GM23338 (cell line): ENCODE results near the gene BTBD1.
"Not testable (repeated sequence)": the region's sequence is repeated elsewhere in the genome, so short reads cannot be mapped to it uniquely, and the experiment has no call there.

Experiments
- CREB1 ChIP-seq: fragments of 250-450 bp; sonication (Bioruptor Pico); IDR thresholded peaks from 2 replicates; pipeline ENCODE4 v1.5.0; 2020; ENCODE audit warnings: low read depth, mild to moderate bottlenecking, moderate library complexity
- EZH2 ChIP-seq: fragments of 200-600 bp; sonication (generic); IDR thresholded peaks from one replicate; pipeline ENCODE4 v1.8.0; 2017; ENCODE audit warnings: antibody characterized with exemption, mild to moderate bottlenecking, low read depth; ENCODE audit not compliant: unreplicated experiment
- EZH2phosphoT487 ChIP-seq: fragments of 200-600 bp; sonication (generic); IDR thresholded peaks from one replicate; pipeline ENCODE4 v1.8.1; 2018; ENCODE audit warnings: antibody characterized with exemption; ENCODE audit not compliant: unreplicated experiment
- NANOG ChIP-seq: IDR thresholded peaks from 2 replicates; pipeline ENCODE4 v1.6.1; 2016; ENCODE audit warnings: antibody characterized with exemption, borderline replicate concordance
- POLR2AphosphoS5 ChIP-seq: IDR thresholded peaks from 2 replicates; pipeline ENCODE4 v1.6.1; 2016; ENCODE audit warnings: antibody characterized with exemption, low read depth
- TF ChIP-seq, protein P1 (sequence below), 2 experiments: fragments of 200-600 bp in 1 of 2; sonication (generic) in 1 of 2; conservative IDR thresholded peaks; 2 replicates each; pipeline versions ENCODE4 v1.5.1 to v1.6.1; 2016 to 2017; ENCODE audit warnings: antibody characterized with exemption in 2 of 2, low read depth in 2 of 2, mild to moderate bottlenecking in 2 of 2, moderate library complexity in 1 of 2
- TF ChIP-seq, protein P2 (sequence below): IDR thresholded peaks from one replicate; pipeline ENCODE4 v1.6.1; 2018; ENCODE audit warnings: antibody characterized with exemption; ENCODE audit not compliant: unreplicated experiment

- TF ChIP-seq POLR2AphosphoS5; EZH2; EZH2phosphoT487; NANOG; CREB1 (CRISPR knock-in tag): not testable (repeated sequence)
- TF ChIP-seq, protein P1, sequence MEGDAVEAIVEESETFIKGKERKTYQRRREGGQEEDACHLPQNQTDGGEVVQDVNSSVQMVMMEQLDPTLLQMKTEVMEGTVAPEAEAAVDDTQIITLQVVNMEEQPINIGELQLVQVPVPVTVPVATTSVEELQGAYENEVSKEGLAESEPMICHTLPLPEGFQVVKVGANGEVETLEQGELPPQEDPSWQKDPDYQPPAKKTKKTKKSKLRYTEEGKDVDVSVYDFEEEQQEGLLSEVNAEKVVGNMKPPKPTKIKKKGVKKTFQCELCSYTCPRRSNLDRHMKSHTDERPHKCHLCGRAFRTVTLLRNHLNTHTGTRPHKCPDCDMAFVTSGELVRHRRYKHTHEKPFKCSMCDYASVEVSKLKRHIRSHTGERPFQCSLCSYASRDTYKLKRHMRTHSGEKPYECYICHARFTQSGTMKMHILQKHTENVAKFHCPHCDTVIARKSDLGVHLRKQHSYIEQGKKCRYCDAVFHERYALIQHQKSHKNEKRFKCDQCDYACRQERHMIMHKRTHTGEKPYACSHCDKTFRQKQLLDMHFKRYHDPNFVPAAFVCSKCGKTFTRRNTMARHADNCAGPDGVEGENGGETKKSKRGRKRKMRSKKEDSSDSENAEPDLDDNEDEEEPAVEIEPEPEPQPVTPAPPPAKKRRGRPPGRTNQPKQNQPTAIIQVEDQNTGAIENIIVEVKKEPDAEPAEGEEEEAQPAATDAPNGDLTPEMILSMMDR (conservative IDR thresholded peaks at IDR 0.05; ENCODE audit: low read depth in 2 of 2) = not testable (repeated sequence)
- TF ChIP-seq, protein P2, sequence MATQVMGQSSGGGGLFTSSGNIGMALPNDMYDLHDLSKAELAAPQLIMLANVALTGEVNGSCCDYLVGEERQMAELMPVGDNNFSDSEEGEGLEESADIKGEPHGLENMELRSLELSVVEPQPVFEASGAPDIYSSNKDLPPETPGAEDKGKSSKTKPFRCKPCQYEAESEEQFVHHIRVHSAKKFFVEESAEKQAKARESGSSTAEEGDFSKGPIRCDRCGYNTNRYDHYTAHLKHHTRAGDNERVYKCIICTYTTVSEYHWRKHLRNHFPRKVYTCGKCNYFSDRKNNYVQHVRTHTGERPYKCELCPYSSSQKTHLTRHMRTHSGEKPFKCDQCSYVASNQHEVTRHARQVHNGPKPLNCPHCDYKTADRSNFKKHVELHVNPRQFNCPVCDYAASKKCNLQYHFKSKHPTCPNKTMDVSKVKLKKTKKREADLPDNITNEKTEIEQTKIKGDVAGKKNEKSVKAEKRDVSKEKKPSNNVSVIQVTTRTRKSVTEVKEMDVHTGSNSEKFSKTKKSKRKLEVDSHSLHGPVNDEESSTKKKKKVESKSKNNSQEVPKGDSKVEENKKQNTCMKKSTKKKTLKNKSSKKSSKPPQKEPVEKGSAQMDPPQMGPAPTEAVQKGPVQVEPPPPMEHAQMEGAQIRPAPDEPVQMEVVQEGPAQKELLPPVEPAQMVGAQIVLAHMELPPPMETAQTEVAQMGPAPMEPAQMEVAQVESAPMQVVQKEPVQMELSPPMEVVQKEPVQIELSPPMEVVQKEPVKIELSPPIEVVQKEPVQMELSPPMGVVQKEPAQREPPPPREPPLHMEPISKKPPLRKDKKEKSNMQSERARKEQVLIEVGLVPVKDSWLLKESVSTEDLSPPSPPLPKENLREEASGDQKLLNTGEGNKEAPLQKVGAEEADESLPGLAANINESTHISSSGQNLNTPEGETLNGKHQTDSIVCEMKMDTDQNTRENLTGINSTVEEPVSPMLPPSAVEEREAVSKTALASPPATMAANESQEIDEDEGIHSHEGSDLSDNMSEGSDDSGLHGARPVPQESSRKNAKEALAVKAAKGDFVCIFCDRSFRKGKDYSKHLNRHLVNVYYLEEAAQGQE = not testable (repeated sequence)
These were observed 66.4 kb downstream of the BTBD1 start for GRCh38 chr15:83000672-83001031.
